ENCODE data around the gene TNFRSF21.

TNFRSF21 gene

DNA sequence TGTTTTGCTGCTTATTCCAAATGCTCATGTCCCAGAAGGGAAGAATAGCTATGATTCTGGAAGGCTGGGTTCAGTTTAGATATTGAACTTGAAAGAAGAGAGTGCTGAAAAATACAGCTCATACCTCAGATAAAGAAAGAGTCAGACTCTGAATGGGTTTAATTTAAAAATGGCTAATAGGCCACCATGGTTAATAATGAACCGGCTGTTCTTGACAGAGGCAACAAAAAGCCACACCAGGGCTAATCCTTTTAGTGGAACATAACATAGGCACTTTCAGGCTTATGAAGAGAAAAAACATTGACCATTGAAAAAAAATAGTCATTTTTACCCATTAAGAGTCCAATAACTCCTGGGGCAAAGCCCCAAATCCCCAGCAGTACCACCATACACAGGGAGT, 59.4 kb downstream of the TNFRSF21 start:
- H3K4me3 ChIP-seq (ENCODE audit: low read length), result no peak overlapping the region
- TF ChIP-seq, protein P1, sequence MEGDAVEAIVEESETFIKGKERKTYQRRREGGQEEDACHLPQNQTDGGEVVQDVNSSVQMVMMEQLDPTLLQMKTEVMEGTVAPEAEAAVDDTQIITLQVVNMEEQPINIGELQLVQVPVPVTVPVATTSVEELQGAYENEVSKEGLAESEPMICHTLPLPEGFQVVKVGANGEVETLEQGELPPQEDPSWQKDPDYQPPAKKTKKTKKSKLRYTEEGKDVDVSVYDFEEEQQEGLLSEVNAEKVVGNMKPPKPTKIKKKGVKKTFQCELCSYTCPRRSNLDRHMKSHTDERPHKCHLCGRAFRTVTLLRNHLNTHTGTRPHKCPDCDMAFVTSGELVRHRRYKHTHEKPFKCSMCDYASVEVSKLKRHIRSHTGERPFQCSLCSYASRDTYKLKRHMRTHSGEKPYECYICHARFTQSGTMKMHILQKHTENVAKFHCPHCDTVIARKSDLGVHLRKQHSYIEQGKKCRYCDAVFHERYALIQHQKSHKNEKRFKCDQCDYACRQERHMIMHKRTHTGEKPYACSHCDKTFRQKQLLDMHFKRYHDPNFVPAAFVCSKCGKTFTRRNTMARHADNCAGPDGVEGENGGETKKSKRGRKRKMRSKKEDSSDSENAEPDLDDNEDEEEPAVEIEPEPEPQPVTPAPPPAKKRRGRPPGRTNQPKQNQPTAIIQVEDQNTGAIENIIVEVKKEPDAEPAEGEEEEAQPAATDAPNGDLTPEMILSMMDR (IDR thresholded peaks at IDR 0.05; ENCODE audit: insufficient read depth, low read depth, low read length, missing control alignments), result no peak
- no peak for DNase-seq (ENCODE audit: low read depth)

DNA sequence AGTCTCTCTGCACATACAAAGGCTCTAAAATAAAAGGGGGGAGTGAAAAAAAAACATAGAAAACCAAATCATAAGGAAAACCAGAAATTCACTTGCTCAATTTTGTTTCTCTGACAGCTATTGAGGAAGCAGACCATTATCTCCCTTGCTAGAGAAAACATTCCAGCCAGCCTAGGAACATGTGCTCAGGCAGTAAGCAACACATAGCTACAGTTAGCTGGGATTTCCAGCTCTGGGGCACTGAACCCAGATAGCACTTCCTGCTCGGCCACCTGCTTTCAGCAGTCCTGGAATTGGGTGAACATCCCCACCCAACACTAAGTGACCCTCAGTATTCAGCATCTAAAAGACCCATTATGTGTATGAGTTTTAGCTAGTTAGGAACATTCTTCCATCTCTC, 61.3 kb downstream of the TNFRSF21 start:
- TF ChIP-seq, protein P1 (IDR thresholded peaks at IDR 0.05; ENCODE audit: insufficient read depth, low read depth, low read length, missing control alignments), result no peak
- no peak for DNase-seq (ENCODE audit: low read depth)

DNA sequence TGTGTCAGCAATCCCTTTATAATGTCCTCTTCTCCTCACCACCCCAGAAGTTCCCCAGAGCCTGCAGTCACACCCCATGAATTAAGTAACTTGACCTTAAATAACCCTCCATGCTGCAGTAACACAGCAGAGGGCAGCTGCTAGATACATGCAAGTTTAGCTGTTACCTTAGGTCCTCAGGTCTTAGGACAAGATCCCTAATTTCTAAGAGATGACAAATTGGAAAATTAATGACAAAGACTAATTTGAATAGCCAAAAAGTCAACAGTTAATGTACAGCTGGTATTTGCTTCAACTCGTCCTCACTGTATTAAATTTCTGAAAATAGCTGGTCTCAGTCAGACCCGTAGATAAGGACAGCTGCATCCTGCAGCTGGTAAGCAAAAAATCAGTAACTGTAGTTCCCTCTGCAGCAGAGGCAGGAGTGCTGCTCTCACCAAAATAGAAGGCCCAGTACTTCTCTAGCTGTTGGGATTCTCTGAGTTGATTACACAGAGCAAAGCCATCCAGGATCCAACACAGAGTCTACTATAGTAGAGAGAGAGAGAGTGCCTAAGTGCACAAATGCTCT, 62.4 kb downstream of the TNFRSF21 start:
- TF ChIP-seq, protein P1 (IDR thresholded peaks at IDR 0.05; ENCODE audit: insufficient read depth, low read depth, low read length, missing control alignments), result no peak
- no peak overlapping the region for H3K4me3 ChIP-seq (ENCODE audit: low read length)
- peak; percentile 20 for DNase-seq (ENCODE audit: low read depth)

More for the DNA sequence above, 61.3 kb downstream of the TNFRSF21 start:
- no peak overlapping the region for H3K4me3 ChIP-seq (ENCODE audit: low read length)

DNA sequence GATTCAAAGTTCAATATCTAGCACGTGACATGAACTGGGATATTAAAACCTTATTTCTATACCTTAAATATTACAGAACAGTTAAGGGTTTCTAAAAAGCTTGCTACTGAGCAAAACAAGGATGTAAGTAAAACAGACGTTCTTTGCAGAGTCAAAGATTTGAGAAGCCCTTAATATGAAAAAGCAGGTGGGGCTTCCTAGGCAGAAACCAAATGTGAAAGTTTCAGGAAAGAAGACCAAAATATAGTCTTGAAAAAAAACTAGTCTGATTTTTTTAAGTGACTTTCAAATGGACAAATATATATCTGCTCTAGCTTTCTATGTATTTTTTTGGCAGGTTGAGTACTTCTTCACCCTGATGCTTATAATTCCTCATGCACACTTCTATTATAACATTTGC, 63.2 kb downstream of the TNFRSF21 start:
- no peak for DNase-seq (ENCODE audit: low read depth)
- TF ChIP-seq, protein P1 (IDR thresholded peaks at IDR 0.05; ENCODE audit: insufficient read depth, low read depth, low read length, missing control alignments), result no peak
- H3K4me3 ChIP-seq (ENCODE audit: low read length), result no peak overlapping the region

DNA sequence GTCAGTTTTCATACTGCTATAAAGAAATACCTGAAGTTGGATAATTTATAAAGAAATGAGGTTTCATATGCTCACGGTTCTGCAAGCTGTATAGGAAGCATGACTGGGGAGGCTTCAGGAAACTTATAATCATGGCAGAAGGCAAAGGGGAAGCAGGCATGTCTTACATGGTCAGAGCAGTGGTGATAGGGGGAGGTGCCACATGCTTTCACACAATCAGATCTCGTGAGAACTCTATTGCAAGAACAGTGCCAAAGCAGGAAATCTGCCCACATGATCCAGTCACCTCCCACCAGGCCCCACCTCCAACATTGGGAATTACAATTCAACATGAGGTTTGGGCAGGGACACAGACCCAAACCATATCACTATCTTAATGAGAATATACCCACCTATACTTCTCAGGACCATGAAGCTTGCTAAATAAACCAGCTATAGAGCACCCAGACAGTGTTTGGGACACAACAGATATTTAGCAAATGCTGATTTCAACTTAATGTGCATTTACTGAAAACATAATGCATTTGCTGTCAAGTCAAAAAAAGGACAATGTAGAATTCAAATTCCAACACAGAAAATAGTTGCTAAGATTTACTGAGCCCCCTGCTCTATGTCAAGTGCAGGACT, 63.8 kb downstream of the TNFRSF21 start:
- TF ChIP-seq, protein P1 (IDR thresholded peaks at IDR 0.05; ENCODE audit: insufficient read depth, low read depth, low read length, missing control alignments), result no peak
- peak; percentile 19 for DNase-seq (ENCODE audit: low read depth)
- no peak overlapping the region for H3K4me3 ChIP-seq (ENCODE audit: low read length)

DNA sequence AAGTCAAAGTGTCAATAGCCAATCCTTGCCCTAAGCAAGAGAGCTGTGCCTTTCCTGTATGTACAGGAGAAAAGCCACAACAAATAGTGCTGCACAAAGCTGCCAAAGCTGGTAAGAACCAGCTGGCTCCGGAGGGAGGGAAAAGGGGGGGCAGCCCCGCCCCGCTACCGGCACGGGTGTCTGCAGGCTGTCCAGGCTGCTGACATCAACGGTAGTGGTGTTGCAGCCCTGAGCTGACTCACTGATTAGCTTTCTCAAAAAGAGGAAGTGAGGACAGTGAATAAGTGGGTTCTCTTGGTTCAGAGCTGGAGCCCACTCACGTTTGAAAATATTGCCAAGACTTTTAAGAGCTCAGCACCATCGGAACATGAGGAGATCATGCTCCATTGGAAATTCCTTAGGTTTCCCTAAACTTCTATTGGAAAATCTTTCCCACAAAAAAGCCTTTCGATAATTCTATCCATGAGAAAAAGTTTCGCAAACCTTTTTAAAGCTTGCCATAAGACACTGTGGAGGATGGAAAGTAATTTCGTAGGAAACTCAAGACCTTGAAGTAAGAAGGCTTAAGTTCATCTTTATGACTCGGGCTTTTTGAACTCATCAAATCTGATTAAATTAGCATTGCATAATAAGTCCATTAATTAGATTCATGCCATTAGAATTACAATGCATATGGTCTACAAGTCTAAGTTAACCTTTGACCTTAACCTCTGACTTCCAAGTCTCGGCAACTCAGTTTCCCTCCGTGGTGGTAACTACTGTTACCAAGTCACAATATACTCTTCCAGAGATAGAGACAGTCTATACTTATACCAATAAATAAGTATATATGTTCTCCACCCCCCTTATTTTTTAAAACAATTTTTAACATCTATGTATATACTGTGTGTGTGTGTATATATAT, 67.0 kb downstream of the TNFRSF21 start:
- DNase-seq (ENCODE audit: low read depth), result peak; percentile 94
- H3K4me3 ChIP-seq (ENCODE audit: low read length), result no peak overlapping the region
- TF ChIP-seq, protein P1 (IDR thresholded peaks at IDR 0.05; ENCODE audit: insufficient read depth, low read depth, low read length, missing control alignments), result no peak
